Hematopoietic multipotent progenitor cell treated with erythropoietin and hydrocortisone succinate and interleukin-3 and kit ligand, for 4 days (in vitro differentiated cells): ENCODE data around the gene ZNF775.

ENCODE experiments used
- DNase-seq: peaks from one replicate; pipeline ENCODE4 v3.0.0-alpha.2; 2015

Gene ZNF775

DNA sequence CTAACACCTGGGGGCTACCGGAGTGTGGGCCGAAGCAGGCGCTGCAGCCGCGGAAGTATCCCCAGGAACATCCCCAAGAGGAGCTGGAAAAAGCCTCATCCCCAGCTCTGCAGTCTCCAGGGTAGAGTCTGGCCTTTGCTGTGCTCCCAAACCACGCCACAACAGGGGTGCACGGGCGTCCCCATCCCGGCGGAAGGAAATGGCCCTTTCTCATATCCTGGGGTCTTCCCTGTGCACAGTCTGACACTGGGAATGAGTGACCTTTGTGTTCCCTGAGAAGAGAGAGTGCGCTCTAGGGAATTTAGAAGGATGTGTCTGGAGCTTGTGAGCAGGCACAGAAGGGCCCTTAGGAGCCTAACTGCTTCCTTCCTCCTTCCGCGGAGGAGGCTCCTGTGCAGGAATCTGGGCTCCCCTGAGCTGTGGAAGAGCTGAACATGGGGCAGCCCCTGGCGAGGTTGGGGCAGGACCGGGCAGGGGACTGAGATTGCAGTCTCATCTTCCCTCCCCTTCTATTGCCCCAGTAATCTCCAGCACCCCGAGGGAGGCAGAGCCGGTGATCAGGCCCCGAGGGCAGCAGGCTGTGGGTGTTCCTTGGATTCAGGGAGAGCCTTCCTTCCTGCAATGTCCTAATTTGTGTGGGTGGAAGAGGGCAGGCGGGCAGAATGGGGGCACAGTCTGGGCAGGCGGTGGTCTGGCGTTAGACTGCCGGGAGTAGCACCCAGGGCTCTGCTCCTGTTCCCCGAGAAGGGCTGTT is 9.2 kb upstream of the ZNF775 start:
- DNase-seq = no peak

DNA sequence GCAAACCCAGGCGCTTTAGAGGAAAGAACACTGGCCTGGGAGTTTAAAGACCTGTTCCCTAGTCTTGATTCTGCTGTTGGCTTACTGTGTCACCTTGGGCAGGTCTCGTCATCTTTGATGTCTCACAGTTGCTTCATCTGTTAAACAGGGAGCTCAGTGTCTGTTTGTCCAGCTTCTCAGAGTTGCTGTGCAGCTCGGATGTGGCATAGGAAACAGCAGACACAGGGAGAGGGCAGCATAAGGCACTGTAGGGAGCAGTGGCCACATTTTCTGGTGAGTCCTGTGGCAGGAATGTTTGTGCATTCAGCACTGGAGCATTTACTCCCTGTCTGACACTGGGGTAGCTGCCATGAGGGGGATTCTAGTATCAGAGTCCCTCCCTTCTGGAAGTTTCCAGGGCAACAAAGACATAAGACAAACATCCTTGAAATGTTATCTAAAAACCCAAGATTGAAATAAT is 8.5 kb upstream of the ZNF775 start:
- no peak for DNase-seq

- no peak for DNase-seq
Observed at GRCh38 chr7:150371131-150371995, 7.8 kb upstream of the ZNF775 start.

- DNase-seq = no peak
Observed at GRCh38 chr7:150371996-150372270, 7.2 kb upstream of the ZNF775 start.

- no peak for DNase-seq
Observed at GRCh38 chr7:150372271-150373048, 6.7 kb upstream of the ZNF775 start.

DNA sequence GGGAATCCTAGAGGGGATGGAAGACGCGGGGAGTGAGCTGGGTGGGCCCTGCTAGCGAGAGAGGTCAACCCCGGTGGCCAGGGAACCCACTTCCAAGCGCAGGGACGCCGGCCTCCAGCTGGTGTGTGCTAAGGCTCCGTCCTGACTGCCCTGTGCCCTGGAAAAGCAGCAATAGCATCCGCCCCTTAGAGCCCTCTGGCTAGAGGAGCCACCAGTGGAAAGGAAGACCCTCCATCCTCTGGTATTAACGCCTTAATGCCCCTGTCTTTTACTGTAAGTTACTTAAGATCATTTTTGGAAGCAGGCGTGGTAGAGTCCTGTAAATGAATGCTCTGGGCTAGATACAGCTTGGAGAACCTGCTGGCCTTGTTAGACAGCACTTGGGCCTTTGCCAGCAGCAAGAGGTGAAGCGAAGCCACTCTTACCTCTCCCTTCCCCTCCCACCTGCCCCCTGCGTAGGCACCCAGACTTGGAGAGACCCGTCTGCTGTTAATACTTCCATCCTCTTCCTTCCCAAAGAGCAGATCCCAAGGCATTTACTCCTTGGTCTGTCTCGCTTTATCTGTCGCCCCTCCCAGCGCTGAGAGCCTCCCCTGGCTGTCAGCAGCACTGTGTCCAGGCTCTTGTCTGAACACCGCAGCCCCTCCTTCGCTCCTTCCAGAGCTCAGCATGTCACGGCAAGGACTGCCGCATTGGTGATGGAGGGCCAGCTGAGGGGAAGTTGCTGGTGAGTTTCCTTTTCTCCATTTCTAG is 5.9 kb upstream of the ZNF775 start:
- DNase-seq = no peak

DNA sequence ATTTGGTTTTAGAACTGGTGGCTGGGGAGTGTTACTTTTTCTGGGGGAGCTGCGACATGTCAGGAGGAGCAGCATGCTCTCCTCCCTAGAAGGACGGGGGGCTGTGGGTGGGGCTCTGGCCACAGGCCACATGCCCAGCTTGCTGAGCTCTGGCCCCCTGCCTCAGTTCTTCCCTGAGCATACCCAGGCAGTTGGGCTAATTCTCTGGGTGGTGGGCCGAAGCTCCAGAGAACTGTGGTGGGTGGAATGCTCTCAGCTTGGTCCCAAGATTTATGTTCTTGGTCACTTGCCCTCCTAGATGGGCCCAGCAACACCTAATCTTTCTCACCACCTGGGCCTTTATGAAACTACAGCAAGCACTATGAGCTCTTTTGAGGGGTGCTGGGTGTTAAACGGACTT is 5.1 kb upstream of the ZNF775 start:
- DNase-seq = no peak

DNA sequence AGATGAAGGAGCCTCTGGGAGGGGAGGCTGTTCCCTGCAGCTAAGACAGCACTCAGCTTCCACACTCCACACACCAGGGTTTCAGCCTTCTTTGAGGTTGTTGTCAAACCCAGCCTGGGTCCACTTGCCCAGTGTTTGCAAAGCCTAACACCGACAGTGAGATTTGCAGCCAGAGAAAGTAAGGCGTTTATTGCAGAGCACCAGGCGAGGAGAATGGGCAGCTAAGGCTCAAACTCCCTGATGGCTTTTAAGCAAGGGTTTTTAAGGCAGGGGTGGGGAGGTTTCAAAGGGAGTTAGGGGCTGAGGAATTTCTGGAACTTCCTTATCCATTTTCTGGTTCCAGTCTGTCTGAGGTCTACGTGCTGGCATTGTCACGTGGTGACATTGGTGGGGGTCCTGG is 4.7 kb upstream of the ZNF775 start:
- no peak for DNase-seq

DNA sequence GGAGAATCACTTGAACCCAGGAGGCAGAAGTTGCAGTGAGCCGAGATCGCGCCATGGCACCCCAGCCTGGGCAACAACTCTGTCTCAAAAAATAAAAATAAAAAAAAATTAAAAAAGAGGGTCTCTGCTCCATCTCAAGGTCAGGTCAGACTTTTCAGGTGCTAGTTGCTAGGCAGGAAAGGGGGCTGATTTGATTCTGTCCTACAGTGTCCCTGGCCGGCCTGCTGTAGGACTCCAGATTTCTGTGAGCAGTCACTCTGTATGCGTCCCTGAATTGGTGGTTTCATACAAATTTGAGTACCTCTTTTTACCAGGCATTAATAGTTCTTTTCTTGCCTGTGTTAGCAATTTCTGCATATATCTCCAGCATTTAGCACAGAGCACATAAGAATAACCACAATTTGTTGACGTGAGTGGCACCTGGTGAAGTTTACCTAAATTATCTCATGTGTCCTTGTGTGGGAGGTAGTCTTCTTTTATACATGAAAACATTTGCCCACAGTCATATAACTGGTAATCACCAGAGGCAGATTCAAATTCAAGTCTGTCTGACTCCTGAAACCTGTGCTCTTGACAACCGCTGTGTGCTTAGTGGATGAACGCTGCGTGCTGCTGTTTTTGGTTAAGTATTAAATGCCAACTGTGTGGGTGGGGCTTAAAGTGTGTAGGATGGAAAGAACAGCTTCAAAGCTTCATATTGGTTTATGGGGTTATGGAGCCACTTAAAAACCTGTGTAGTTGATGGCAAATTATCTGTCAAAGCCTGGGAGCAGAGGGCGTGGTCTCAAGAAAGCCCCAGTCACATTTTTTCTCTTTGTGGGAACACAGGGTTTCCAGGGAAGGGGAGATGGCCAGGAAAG is 3.2 kb upstream of the ZNF775 start:
- DNase-seq = no peak

- no peak for DNase-seq
Observed at GRCh38 chr7:150376560-150376959, 2.6 kb upstream of the ZNF775 start.

- no peak for DNase-seq
Observed at GRCh38 chr7:150377196-150377595, 1.9 kb upstream of the ZNF775 start.

DNA sequence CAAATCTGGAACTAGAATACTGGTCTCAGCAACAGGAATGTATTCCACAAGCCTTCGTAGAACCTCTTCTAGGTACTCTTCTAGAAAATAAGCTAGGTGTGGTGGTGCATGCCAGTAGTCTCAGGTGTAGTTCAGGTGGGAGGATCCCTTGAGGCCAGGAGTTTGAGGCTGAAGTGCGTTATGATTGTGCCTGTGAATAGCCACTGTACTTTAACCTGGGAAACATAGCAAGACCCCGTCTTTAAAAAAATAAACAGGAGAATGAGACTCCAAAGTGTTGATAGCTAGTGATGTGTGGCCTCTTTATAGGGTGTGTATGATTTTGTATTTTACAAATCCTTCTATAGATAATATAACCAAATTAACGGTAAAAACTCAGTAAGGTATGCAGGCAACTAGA is 1.5 kb upstream of the ZNF775 start:
- DNase-seq = no peak

GRCh38 chr7:150378115-150378852 is 846 bp upstream of the ZNF775 start:
- DNase-seq = peak; percentile 90

DNA sequence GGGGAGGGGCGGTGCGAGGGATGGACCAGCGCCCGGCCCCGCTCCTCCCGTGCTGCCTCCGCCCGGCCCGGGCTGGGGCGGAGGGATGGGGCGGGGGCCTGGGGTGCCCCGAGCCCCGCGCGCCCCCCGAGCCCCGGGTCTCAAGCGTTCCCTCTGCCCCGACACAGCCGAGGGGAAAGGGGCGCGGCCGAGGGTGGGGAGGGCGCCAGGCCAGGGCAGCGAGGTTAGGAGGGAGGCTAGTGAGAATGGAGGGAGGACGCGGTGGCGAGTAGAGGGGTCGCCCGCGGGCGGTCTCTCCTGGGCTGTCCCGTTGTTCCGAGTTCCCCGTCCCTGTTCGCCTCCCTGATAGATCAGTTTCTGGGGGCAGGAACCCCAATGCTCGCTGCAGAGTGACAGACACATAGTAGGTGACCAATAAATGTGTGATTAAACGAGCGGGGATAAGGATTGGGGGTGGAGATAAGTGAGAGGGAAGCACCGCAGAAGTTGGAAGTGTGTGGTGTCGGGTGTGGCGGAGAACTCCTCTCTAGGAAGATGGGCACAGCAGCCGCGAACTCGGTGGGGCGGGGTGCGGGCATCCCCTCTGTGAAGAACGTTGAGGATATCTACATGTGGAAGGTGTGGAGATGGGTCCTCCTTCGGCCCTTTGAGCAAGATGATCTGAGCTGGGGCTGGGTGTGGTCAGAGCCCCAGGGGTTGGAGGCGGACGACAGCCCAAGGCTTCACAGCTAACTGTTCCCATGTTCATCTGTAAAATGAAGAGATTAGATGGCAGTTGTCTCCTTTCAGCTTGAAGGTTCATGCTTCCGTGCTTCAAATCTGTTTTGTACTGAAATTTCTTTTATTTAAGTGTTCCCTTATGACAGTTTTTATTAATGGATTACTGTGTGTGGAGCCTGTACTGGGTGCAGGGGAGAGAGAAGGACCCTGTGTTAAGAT is 580 bp downstream of the ZNF775 start:
- DNase-seq = peak; percentile 61

GRCh38 chr7:150380463-150380862 is 1.3 kb downstream of the ZNF775 start:
- no peak for DNase-seq

- no peak for DNase-seq
Observed at GRCh38 chr7:150381096-150381495, 2.0 kb downstream of the ZNF775 start.

GRCh38 chr7:150381785-150382122 is 2.6 kb downstream of the ZNF775 start:
- DNase-seq = no peak

DNA sequence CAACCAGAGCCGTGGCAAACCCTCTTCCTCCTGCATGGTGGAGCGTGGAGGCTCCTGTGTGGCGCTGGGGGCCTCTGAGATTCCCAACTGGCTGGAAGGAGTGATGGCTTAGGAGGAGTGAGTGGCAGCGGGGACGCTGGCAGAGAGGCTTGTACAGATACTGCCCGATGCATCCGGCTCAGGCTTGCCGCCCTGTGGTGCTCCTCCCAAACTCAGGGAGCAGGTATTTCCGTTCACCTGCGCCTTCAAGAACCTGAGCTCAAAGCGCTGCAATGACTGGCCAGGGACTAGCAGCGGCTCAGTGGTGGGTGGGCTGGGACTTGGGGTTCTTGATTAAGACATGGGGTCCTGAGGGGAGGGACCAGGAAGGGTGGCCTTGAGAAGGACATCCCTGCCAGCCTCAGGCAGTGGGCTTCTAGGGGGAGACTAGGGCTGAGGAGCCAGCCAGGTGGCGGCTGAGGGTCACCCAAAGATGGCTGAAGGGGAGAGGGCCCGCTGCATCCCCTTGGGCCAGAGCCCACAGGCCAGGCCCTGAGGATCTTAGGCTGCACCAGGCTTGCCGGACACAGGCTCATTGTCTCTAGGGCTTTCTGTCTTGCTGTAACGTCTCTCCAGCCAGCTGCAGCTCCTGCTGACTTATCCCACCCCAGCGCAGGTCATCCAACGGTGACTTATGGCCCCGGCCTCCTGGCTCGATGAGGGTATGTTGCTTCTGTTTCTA is 3.2 kb downstream of the ZNF775 start:
- no peak for DNase-seq

- no peak for DNase-seq
Observed at GRCh38 chr7:150382844-150383225, 3.7 kb downstream of the ZNF775 start.
